WTC11 (cell line): Measurements from ENCODE around the gene CEP85L. TPM values are rescaled to one million over a fixed set of nuclear protein-coding genes. Genes with fewer than 3 reads are reported as not detected.

Experiments used
- ATAC-seq: fragments of 200-7000 bp; cut with Tn5 transposase; 2 replicates; pipeline ENCODE4 v1.10.0; 2021; ENCODE audit warnings: mild to moderate bottlenecking, moderate library complexity
- CTCF ChIA-PET: fragments of 300-600 bp; sonication (Branson Sonifier 250); formaldehyde crosslinking; loops from one replicate; lab custom pipeline; 2021; ENCODE audit warnings: antibody characterized with exemption; lab: Charles Lee
- POLR2A ChIA-PET: fragments of 350-600 bp; sonication (Branson Sonifier 250); formaldehyde crosslinking; loops from one replicate; lab custom pipeline; 2021; ENCODE audit warnings: antibody characterized with exemption; lab: Charles Lee
- DNase-seq: peaks from one replicate; pipeline ENCODE4 v3.0.0; 2021; ENCODE audit warnings: low spot score
- H3K27ac Mint-ChIP-seq: 2 replicates; pipeline ENCODE4 v1.8.0; 2021; ENCODE audit warnings: mixed read lengths
- H3K27me3 Mint-ChIP-seq: 2 replicates; pipeline ENCODE4 v1.8.0; 2021; ENCODE audit warnings: low read depth, mild to moderate bottlenecking, moderate library complexity, mixed read lengths
- H3K36me3 Mint-ChIP-seq: 2 replicates; pipeline ENCODE4 v1.8.0; 2021; ENCODE audit warnings: mixed read lengths
- H3K4me1 Mint-ChIP-seq: 2 replicates; pipeline ENCODE4 v1.8.0; 2022; ENCODE audit warnings: mixed read lengths
- H3K4me3 Mint-ChIP-seq: 2 replicates; pipeline ENCODE4 v1.8.0; 2021; ENCODE audit warnings: mild to moderate bottlenecking, moderate library complexity, mixed read lengths
- H3K9me3 Mint-ChIP-seq: 2 replicates; pipeline ENCODE4 v1.8.0; 2021; ENCODE audit warnings: mixed read lengths
- CREB1 ChIP-seq: sonication (generic); formaldehyde crosslinking; IDR thresholded peaks from 2 replicates; pipeline ENCODE4 v1.8.0; 2023; ENCODE audit warnings: mild to moderate bottlenecking, missing genetic modification reagents
- CREM ChIP-seq: sonication (generic); formaldehyde crosslinking; IDR thresholded peaks from 2 replicates; pipeline ENCODE4 v1.8.1; 2022; ENCODE audit warnings: mild to moderate bottlenecking, missing genetic modification reagents, moderate library complexity
- ELF4 ChIP-seq: sonication (generic); formaldehyde crosslinking; IDR thresholded peaks from 2 replicates; pipeline ENCODE4 v1.8.1; 2022; ENCODE audit warnings: low read depth, mild to moderate bottlenecking, moderate library complexity, missing genetic modification reagents
- FOXJ3 ChIP-seq: sonication (generic); formaldehyde crosslinking; IDR thresholded peaks from 2 replicates; pipeline ENCODE4 v1.9.0; 2021; ENCODE audit warnings: missing genetic modification reagents, mild to moderate bottlenecking, borderline replicate concordance
- KAT7 ChIP-seq: sonication (generic); formaldehyde crosslinking; IDR thresholded peaks from 2 replicates; pipeline ENCODE4 v1.8.1; 2023; ENCODE audit warnings: missing genetic modification reagents, mild to moderate bottlenecking, borderline replicate concordance
- MYBL2 ChIP-seq: sonication (generic); formaldehyde crosslinking; IDR thresholded peaks from 2 replicates; pipeline ENCODE4 v1.8.1; 2023; ENCODE audit warnings: mild to moderate bottlenecking, moderate library complexity, missing genetic modification reagents
- NR2C2 ChIP-seq: sonication (generic); formaldehyde crosslinking; IDR thresholded peaks from 2 replicates; pipeline ENCODE4 v1.8.0; 2022; ENCODE audit warnings: mild to moderate bottlenecking, missing genetic modification reagents
- SP1 ChIP-seq: sonication (generic); formaldehyde crosslinking; conservative IDR thresholded peaks from 2 replicates; pipeline ENCODE4 v1.8.1; 2022; ENCODE audit warnings: missing genetic modification reagents
- TEAD4 ChIP-seq: sonication (generic); formaldehyde crosslinking; IDR thresholded peaks from 2 replicates; pipeline ENCODE4 v1.8.0; 2022; ENCODE audit warnings: mild to moderate bottlenecking, missing genetic modification reagents
- ZNF423 ChIP-seq: fragments of 250-450 bp; sonication (Bioruptor Pico); IDR thresholded peaks from 2 replicates; pipeline ENCODE4 v2.1.2; 2022; ENCODE audit warnings: mild to moderate bottlenecking, moderate library complexity
- total RNA-seq: library from RNA; stranded (reverse); gene quantifications from 3 replicates; pipeline ENCODE4 v1.2.3, GENCODE V29; 2021
- TF ChIP-seq, protein P1 (sequence below): sonication (generic); formaldehyde crosslinking; IDR thresholded peaks from 2 replicates; pipeline ENCODE4 v1.8.1; 2023; ENCODE audit warnings: mild to moderate bottlenecking, missing genetic modification reagents, borderline replicate concordance
- TF ChIP-seq, protein P2 (sequence below): sonication (generic); formaldehyde crosslinking; IDR thresholded peaks from 2 replicates; pipeline ENCODE4 v1.8.0; 2022; ENCODE audit warnings: mild to moderate bottlenecking, missing genetic modification reagents
- TF ChIP-seq, protein P3 (sequence below): sonication (generic); formaldehyde crosslinking; IDR thresholded peaks from 2 replicates; pipeline ENCODE4 v1.8.1; 2023; ENCODE audit warnings: mild to moderate bottlenecking, missing genetic modification reagents, moderate library complexity
- TF ChIP-seq, protein P4 (sequence below): sonication (generic); formaldehyde crosslinking; IDR thresholded peaks from 2 replicates; pipeline ENCODE4 v1.8.1; 2022; ENCODE audit warnings: mild to moderate bottlenecking, moderate library complexity, missing genetic modification reagents
- TF ChIP-seq, protein P5 (sequence below): fragments of 250-450 bp; sonication (Bioruptor Pico); IDR thresholded peaks from 2 replicates; pipeline ENCODE4 v1.9.0; 2021; ENCODE audit warnings: mild to moderate bottlenecking
- TF ChIP-seq, protein P6 (sequence below): fragments of 250-450 bp; sonication (Bioruptor Pico); IDR thresholded peaks from 2 replicates; pipeline ENCODE4 v1.9.0; 2021; ENCODE audit warnings: mild to moderate bottlenecking
- TF ChIP-seq, protein P7 (sequence below): sonication (generic); formaldehyde crosslinking; IDR thresholded peaks from 2 replicates; pipeline ENCODE4 v1.8.1; 2022; ENCODE audit warnings: mild to moderate bottlenecking, missing genetic modification reagents, moderate library complexity, borderline replicate concordance
- TF ChIP-seq, protein P8 (sequence below): fragments of 250-450 bp; sonication (Bioruptor Pico); IDR thresholded peaks from 2 replicates; pipeline ENCODE4 v1.9.0; 2021; ENCODE audit warnings: mild to moderate bottlenecking, borderline replicate concordance

CEP85L gene
- total RNA-seq, 1 experiment from 2014 or later, result 32.5 TPM

DNA sequence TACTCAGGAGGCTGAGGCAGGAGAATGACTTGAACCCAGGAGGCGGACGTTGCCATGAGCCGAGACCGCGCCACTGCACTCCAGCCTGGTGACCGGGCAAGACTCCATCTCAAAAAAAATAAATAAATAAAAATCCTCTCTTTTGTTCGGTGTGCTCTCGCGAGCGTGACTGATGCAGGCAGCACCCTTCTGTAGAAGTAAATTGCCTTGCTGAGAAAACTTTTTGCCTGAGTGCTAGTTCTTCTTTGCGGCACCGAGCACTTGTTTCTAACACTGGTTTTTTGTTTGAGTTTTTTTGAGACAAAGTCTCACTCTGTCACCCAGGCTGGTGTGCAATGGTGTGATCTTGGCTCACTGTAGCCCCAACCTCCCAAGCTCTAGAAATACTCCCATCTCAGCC, 72.8 kb downstream of the CEP85L start:
- peaks cover 2% of the 10 kb centered on the region; the same call in 1 of the 2 replicates for H3K27me3 Mint-ChIP-seq
- H3K4me1 Mint-ChIP-seq, result peaks cover 22% of the 10 kb centered on the region
- H3K36me3 Mint-ChIP-seq, result peaks cover 67% of the 10 kb centered on the region
- H3K27ac Mint-ChIP-seq, result no peak overlapping the region
- ChIA-PET CTCF (no interaction called here), POLR2A (no interaction called here)
- ATAC-seq (no peak), DNase-seq (no peak)
- H3K9me3 Mint-ChIP-seq, result peaks cover 62% of the 10 kb centered on the region
- TF ChIP-seq TEAD4 (CRISPR knock-in tag) (no peak), FOXJ3 (CRISPR knock-in tag) (no peak), MYBL2 (CRISPR knock-in tag) (no peak), KAT7 (no peak)
- TF ChIP-seq, protein P1, sequence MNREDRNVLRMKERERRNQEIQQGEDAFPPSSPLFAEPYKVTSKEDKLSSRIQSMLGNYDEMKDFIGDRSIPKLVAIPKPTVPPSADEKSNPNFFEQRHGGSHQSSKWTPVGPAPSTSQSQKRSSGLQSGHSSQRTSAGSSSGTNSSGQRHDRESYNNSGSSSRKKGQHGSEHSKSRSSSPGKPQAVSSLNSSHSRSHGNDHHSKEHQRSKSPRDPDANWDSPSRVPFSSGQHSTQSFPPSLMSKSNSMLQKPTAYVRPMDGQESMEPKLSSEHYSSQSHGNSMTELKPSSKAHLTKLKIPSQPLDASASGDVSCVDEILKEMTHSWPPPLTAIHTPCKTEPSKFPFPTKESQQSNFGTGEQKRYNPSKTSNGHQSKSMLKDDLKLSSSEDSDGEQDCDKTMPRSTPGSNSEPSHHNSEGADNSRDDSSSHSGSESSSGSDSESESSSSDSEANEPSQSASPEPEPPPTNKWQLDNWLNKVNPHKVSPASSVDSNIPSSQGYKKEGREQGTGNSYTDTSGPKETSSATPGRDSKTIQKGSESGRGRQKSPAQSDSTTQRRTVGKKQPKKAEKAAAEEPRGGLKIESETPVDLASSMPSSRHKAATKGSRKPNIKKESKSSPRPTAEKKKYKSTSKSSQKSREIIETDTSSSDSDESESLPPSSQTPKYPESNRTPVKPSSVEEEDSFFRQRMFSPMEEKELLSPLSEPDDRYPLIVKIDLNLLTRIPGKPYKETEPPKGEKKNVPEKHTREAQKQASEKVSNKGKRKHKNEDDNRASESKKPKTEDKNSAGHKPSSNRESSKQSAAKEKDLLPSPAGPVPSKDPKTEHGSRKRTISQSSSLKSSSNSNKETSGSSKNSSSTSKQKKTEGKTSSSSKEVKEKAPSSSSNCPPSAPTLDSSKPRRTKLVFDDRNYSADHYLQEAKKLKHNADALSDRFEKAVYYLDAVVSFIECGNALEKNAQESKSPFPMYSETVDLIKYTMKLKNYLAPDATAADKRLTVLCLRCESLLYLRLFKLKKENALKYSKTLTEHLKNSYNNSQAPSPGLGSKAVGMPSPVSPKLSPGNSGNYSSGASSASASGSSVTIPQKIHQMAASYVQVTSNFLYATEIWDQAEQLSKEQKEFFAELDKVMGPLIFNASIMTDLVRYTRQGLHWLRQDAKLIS (CRISPR knock-in tag), result no peak
- TF ChIP-seq, protein P2, sequence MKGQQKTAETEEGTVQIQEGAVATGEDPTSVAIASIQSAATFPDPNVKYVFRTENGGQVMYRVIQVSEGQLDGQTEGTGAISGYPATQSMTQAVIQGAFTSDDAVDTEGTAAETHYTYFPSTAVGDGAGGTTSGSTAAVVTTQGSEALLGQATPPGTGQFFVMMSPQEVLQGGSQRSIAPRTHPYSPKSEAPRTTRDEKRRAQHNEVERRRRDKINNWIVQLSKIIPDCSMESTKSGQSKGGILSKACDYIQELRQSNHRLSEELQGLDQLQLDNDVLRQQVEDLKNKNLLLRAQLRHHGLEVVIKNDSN (CRISPR knock-in tag), result no peak
- TF ChIP-seq, protein P3, sequence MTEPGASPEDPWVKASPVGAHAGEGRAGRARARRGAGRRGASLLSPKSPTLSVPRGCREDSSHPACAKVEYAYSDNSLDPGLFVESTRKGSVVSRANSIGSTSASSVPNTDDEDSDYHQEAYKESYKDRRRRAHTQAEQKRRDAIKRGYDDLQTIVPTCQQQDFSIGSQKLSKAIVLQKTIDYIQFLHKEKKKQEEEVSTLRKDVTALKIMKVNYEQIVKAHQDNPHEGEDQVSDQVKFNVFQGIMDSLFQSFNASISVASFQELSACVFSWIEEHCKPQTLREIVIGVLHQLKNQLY, result no peak
- TF ChIP-seq, protein P4, sequence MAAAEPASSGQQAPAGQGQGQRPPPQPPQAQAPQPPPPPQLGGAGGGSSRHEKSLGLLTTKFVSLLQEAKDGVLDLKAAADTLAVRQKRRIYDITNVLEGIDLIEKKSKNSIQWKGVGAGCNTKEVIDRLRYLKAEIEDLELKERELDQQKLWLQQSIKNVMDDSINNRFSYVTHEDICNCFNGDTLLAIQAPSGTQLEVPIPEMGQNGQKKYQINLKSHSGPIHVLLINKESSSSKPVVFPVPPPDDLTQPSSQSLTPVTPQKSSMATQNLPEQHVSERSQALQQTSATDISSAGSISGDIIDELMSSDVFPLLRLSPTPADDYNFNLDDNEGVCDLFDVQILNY, result no peak
- TF ChIP-seq, protein P5, sequence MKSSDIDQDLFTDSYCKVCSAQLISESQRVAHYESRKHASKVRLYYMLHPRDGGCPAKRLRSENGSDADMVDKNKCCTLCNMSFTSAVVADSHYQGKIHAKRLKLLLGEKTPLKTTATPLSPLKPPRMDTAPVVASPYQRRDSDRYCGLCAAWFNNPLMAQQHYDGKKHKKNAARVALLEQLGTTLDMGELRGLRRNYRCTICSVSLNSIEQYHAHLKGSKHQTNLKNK (CRISPR knock-in tag), result no peak
- TF ChIP-seq, all 79 proteins: peak for 0
- no peak overlapping the region for H3K4me3 Mint-ChIP-seq

DNA sequence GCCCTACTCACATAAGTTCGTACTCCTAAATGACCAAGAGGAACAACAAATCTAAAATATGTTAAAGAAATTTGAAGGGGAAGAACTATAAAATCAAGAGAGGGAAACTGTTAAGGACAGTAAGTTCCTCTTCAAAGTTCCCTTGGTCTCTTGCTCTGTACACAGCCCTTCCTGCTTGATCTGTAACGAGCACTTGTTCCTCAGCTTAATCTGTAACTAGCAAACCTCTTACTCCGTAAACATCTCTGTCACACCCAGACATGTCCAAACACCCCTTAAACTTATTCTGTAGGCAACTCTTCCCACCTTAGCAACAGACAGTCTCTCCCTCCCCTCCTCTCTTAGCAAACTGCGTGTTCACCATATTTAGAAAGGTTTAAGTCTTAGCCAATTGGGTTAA, 73.4 kb downstream of the CEP85L start:
- no peak for DNase-seq
- POLR2A ChIA-PET, result no interaction called here
- CTCF ChIA-PET, result no interaction called here
- H3K27me3 Mint-ChIP-seq, result peaks cover 2% of the 10 kb centered on the region; the same call in 1 of the 2 replicates
- H3K36me3 Mint-ChIP-seq, result peaks cover 72% of the 10 kb centered on the region
- H3K4me3 Mint-ChIP-seq, result peak overlapping the region; percentile 39
- peaks cover 22% of the 10 kb centered on the region for H3K4me1 Mint-ChIP-seq
- peaks cover 67% of the 10 kb centered on the region for H3K9me3 Mint-ChIP-seq
- ATAC-seq, result no peak
- 0 out of 2 replicates have a peak overlapping the region, but pooled peaks have one; percentile 10 for H3K27ac Mint-ChIP-seq
- TF ChIP-seq ZNF423 (no peak), ELF4 (CRISPR knock-in tag) (no peak), SP1 (no peak), CREB1 (no peak), NR2C2 (CRISPR knock-in tag) (no peak), CREM (CRISPR knock-in tag) (no peak)
- TF ChIP-seq, protein P6, sequence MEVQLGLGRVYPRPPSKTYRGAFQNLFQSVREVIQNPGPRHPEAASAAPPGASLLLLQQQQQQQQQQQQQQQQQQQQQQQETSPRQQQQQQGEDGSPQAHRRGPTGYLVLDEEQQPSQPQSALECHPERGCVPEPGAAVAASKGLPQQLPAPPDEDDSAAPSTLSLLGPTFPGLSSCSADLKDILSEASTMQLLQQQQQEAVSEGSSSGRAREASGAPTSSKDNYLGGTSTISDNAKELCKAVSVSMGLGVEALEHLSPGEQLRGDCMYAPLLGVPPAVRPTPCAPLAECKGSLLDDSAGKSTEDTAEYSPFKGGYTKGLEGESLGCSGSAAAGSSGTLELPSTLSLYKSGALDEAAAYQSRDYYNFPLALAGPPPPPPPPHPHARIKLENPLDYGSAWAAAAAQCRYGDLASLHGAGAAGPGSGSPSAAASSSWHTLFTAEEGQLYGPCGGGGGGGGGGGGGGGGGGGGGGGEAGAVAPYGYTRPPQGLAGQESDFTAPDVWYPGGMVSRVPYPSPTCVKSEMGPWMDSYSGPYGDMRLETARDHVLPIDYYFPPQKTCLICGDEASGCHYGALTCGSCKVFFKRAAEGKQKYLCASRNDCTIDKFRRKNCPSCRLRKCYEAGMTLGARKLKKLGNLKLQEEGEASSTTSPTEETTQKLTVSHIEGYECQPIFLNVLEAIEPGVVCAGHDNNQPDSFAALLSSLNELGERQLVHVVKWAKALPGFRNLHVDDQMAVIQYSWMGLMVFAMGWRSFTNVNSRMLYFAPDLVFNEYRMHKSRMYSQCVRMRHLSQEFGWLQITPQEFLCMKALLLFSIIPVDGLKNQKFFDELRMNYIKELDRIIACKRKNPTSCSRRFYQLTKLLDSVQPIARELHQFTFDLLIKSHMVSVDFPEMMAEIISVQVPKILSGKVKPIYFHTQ (CRISPR knock-in tag), result no peak
- TF ChIP-seq, protein P2 (CRISPR knock-in tag), result no peak
- TF ChIP-seq, protein P7, sequence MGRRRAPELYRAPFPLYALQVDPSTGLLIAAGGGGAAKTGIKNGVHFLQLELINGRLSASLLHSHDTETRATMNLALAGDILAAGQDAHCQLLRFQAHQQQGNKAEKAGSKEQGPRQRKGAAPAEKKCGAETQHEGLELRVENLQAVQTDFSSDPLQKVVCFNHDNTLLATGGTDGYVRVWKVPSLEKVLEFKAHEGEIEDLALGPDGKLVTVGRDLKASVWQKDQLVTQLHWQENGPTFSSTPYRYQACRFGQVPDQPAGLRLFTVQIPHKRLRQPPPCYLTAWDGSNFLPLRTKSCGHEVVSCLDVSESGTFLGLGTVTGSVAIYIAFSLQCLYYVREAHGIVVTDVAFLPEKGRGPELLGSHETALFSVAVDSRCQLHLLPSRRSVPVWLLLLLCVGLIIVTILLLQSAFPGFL (CRISPR knock-in tag), result no peak
- TF ChIP-seq, protein P8, sequence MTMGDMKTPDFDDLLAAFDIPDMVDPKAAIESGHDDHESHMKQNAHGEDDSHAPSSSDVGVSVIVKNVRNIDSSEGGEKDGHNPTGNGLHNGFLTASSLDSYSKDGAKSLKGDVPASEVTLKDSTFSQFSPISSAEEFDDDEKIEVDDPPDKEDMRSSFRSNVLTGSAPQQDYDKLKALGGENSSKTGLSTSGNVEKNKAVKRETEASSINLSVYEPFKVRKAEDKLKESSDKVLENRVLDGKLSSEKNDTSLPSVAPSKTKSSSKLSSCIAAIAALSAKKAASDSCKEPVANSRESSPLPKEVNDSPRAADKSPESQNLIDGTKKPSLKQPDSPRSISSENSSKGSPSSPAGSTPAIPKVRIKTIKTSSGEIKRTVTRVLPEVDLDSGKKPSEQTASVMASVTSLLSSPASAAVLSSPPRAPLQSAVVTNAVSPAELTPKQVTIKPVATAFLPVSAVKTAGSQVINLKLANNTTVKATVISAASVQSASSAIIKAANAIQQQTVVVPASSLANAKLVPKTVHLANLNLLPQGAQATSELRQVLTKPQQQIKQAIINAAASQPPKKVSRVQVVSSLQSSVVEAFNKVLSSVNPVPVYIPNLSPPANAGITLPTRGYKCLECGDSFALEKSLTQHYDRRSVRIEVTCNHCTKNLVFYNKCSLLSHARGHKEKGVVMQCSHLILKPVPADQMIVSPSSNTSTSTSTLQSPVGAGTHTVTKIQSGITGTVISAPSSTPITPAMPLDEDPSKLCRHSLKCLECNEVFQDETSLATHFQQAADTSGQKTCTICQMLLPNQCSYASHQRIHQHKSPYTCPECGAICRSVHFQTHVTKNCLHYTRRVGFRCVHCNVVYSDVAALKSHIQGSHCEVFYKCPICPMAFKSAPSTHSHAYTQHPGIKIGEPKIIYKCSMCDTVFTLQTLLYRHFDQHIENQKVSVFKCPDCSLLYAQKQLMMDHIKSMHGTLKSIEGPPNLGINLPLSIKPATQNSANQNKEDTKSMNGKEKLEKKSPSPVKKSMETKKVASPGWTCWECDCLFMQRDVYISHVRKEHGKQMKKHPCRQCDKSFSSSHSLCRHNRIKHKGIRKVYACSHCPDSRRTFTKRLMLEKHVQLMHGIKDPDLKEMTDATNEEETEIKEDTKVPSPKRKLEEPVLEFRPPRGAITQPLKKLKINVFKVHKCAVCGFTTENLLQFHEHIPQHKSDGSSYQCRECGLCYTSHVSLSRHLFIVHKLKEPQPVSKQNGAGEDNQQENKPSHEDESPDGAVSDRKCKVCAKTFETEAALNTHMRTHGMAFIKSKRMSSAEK (CRISPR knock-in tag), result no peak
